GM19397 (cell line): ENCODE data around the gene PATJ.
"Not testable (repeated sequence)": the region's sequence is repeated elsewhere in the genome, so short reads cannot be mapped to it uniquely, and the experiment has no call there.

Experiments
- ATAC-seq: cut with Tn5 transposase; IDR thresholded peaks from one replicate; pipeline ENCODE4 v1.9.1; 2021; ENCODE audit warnings: mild to moderate bottlenecking, moderate library complexity; ENCODE audit not compliant: unreplicated experiment

PATJ gene

DNA sequence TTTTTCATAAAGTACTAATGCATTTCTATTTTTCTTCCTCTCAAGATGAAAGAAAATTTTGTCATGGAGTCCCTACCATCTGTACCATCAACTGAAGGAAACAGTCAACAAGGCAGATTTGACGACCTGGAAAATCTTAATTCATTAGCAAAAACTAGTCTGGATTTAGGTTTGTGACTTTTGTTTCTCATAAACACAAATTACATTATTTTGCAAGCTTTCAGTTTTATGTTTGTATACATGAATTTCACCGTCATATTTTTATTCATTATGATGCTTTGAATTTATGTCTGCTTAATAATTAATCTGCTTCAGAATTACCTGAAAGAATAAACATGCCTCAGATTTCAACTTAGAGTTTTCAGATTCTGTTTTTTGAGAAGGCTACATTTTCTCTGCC, 132.9 kb downstream of the PATJ start:
- ATAC-seq: no peak

DNA sequence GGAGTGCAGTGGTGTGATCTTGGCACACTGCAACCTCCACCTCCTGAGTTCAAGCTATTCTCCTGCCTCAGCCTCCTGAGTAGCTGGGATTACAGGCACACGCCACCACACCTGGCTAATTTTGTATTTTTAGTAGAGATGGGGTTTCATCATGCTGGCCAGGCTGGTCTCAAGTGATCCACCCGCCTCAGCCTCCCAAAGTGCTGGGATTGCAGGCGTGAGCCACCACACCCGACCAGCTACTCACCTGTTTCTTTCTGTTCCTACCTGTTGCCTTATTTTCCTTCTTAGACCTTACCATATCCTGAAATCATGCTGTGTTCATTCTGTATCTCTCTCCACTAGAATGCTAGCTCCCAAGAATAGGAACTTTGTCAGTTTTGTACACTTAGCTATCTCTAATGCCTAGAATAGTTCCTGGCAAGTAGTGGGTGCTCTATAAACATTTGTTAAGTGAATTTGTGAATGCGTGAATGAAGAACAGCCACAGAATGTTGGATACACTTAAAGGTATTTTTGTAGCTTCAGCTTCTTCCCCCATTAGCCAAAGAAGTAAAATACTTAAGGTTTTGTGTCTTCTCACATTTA, 137.7 kb downstream of the PATJ start:
- ATAC-seq: not testable (repeated sequence)

DNA sequence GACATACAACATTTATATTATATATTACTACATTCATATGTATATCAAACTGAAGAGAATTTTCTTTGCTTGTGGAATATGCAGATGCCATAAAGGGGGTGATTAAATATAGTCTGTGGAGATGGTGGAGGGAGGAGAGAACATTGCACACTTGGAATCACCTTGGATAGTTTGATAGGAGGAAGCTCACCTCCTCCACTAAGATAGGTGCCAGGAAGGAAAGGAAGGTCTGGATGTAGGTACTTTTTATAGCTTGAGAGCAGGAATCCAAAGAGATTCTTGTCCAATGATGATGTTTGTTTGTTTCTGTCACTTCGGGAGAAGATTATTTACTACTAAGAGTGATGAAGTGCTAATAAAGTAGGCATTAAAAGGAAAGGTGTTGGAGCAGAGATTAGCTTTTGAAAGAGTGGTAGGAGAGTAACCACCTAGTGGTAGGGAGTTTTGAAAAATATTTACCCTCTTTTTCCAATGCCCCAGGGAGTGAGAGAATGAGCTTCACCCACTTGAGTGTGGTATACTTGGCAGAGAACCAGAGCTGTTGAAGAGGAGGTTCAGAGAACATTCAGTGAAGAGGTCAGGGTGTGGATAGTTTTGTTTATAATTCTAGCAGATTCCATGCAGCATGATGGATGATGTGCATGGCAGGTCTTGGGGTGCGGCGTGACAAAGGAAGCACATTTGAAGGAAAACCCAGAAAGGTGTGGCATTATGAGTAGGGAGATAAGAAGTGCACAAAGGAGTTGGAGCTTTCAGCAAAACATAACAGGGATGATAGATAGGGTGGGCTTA, 145.0 kb downstream of the PATJ start:
- no peak for ATAC-seq

DNA sequence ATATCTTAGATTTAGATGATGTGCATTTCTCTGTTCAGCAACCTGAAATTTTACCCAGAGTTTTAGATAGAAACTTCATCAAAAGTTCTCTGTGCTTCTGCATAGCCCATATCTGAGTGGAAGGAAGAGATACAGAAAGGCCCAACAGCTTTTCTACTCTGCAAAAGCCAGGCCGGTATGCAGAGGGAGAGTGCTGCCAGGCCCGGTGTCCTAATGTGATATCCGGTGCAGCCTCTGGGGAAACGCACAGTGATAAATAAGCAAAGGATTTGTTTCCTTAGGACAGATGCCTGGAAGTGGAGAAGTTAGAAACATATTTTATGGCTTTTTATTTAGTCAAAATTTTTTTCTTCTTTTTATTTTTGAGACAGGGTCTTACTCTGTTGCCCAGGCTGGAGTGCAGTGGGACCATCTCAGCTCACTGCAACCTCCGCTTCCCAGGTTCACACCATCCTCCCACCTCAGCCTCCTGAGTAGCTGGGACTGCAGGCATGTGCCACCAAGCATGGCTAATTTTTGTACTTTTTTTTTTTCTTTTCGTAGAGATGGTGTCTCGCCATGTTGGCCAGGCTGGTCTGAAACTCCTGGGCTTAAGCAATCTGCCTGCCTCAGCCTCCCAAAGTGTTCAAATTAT, 145.8 kb downstream of the PATJ start:
- no peak for ATAC-seq

DNA sequence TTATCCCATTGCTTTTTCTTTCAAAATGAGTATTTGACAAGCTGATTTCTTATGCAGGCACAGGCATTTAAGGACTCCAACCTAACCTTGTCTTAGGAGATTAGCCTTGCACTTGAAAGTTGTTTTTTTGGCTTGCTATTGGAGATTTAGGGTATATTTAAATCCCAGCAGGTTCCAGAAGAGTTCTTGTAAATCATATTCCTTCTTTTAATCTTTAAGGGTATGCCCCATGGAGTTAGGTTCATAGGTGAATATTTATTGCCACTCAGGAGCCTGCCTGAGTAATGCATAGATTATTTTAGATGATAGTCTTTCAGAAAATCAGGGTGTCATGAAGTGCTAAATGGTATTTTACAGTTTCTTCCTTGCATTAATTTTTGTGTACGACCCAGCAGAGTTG, 146.5 kb downstream of the PATJ start:
- no peak for ATAC-seq

DNA sequence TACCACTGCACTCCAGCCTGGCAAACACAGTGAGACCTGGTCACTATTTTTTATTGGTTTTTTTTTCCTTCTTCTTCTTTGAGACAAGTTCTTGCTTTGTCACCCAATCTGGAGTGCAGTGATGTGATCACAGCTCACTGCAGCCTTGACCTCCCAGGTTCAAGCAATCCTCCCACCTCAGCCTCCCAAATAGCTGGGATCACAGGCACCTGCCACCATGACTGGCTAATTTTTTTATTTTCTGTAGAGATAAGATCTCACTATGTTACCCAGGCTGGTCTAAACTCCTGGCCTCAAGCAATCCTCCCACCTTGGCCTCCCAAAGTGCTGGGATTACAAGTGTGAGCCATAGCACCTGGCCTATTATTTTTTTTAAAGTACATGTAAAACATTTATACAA, 148.2 kb downstream of the PATJ start:
- ATAC-seq: not testable (repeated sequence)

DNA sequence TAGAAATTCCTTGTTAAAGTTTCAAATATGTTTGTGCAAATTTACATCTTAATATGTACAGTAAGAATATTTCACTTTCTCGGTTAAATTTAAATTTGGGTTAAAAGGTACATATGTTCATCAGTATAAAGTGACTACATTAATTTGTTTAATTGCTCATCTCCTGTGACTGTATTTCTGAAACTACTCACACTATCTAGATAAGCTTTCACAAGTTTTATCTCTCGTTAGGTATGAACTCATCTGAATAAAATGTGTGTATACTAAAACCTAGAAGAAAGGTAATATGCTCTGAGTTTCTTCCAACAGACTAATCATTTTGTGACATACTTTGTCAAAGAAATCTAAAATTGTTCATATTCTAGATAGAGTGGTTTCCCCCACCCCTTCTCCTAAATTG, 150.7 kb downstream of the PATJ start:
- no peak for ATAC-seq

DNA sequence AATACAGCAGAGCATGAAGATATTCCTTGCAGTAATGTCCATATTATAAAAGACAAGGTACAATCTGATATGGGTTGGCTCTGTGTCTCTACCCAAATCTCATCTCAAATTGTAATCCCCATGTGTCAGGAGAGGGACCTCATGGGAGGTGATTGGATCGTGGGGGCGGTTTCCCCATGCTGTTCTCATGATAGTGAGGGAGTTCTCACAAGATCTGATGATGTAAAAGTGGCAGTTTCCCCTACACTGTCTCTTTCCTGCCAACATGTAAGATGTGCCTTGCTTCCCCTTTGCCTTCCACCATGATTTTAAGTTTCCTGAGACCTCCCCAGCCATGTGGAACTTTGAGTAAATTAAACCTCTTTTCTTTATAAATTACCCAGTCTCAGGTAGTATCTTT, 152.0 kb downstream of the PATJ start:
- ATAC-seq: not testable (repeated sequence)

DNA sequence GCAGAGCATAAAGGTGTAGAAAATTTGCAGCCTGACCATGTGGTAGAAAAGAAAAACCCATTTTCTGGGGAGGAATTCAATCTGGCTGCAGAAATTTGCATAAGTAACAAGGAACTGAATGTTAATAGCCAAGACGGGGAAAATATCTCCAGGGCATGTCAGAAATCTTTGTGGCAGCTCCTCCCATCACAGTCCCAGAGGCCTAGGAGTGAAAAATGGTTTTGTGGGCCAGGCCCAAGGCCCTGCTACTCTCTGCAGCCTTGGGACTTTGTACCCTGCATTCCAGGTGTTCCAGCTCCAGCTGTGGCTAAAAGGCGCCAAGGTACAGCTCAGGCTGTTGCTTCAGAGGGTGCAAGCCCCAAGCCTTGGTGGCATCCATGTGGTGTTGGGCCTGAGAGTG, 152.9 kb downstream of the PATJ start:
- ATAC-seq: no peak

DNA sequence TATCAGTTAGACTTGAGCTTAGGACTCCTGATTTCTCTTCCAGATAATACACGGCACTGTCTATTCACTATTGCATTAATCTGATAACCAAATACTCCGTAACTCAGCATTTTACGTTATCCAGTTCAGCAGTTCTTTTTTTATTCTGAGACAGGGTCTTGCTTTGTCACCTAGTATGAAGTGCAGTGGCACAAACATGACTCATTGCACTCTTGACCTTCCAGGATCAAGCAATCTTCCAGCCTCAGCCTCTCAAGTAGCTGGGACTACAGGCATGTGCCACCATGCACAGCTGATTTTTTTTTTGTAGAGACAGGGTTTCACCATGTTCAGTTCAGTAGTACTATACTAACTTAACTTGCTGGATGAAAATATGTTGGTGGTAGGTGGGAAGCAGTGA, 156.4 kb downstream of the PATJ start:
- no peak for ATAC-seq

DNA sequence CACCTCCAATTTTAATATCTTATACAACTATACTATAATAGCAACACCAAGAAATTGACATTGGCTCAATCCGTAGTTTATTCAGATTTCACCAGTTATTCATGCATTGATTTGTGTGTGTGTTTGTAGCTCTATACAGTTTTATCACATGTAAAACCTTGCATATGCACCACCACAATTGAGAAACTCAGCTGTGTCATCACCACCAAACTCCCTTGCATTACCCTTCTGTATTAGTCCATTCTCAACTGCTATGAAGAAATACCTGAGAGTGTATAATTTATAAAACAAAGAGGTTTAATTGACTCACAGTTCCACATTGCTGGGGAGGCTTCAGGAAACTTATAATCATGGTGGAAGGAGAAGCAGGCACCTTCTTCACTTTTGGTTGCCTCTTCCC, 162.1 kb downstream of the PATJ start:
- no peak for ATAC-seq

DNA sequence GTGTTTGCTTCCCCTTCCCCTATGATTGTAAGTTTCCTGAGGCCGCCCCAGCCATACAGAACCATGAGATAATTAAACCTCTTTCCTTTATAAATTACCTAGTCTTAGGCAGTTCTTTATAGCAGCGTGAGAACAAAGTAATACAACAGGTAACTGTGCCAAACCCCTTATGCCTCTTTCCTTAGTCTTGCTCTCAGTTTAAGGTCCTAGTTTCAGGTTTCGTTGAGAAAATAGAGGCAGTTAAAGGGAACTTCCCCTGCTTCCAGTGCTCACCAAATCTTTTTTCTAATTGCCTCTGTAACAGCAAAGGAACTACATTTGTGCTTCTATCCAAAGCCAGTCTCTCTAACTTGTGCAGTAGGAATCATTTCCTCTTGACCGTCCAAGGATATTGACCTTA, 164.8 kb downstream of the PATJ start:
- no peak for ATAC-seq

DNA sequence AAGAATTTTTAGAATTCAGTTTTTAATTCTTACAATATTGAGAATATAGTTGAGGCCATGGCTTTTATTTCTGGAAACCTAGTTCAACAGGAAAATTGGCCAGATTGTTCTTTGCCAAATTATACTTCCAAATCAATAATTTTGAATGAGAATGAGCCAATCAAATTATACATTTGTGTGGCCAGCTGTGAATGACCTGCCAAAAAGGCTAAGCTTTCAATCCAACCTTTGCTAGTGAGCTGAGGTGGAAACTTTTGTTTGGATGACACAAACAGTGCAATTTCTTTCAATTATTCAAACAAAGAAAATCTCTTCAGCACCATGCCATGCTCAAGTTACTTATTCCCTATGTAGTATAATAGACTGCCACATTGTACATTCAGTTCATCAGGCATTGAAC, 167.8 kb downstream of the PATJ start:
- no peak for ATAC-seq

DNA sequence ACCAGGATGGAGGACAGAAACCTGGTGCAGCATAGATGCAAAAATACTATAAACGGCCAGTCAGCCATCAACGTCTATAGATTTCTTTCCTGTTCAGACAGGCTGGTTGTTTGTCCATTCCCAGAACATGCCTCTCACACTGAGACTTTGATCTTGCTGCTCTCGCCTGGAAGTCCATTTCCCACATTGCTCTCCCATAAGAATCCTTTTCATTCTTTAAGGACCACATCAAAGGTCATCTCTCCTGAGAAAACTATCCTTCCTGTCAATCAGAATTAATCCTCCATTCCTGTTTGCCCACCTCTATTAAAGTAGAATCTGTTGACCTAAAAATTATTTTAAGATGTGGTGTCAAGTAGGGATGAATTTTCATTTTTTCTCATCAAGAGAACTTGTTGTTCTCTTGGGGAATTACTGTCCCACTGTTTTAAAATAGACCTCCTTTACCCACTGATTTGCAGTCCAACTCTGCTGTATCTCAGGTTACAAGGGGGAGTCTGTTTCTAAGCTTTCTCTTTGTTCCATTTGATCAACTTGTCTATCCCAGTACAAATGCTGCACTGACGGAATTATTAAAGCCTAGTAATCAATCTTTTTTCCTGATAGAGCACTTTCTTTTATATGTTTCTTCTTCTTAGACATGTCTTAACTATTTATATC, 172.7 kb downstream of the PATJ start:
- ATAC-seq: no peak

DNA sequence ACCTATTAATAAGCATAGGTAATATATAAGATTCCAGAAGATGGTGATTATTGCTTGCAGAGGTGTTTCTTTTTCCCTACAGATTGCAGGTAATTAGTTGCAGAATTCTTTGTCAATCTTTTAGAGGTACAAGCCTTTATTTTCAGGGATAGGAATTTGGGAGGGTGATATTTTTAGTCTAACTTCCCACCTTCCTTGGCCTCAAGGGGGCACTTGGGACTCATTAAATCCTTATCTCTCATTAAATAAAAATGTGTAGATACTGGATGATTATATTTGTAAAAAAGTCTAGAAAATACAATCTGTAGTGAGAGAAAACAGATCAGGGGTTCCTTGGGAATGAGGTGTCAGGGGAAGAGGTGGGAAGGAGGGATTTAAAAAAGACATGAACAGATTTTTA, 179.2 kb downstream of the PATJ start:
- ATAC-seq: no peak

DNA sequence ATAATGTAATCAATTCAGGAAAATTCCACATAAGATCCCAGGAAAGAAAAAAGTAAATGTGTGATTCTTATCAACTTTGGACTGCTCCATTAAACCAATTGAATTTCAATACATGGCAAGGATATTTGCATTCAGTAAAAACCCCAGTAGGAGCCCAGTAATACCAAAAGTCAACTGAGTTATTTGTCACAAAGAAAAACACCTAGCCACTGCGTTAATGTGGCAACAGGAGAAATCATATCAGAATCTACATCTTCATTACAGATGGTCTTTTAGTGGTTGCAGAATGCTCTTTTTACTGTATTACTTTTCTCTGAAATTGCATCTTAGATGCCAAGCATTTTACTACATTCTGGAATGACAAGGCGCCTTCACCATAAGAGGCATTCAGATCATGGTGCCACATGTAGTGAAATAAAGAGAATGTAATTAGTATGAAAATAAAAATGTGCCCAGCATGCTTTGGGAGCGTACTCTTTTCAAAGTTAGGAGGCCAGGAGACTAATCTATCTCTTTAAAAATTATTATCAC, 180.7 kb downstream of the PATJ start:
- no peak for ATAC-seq

DNA sequence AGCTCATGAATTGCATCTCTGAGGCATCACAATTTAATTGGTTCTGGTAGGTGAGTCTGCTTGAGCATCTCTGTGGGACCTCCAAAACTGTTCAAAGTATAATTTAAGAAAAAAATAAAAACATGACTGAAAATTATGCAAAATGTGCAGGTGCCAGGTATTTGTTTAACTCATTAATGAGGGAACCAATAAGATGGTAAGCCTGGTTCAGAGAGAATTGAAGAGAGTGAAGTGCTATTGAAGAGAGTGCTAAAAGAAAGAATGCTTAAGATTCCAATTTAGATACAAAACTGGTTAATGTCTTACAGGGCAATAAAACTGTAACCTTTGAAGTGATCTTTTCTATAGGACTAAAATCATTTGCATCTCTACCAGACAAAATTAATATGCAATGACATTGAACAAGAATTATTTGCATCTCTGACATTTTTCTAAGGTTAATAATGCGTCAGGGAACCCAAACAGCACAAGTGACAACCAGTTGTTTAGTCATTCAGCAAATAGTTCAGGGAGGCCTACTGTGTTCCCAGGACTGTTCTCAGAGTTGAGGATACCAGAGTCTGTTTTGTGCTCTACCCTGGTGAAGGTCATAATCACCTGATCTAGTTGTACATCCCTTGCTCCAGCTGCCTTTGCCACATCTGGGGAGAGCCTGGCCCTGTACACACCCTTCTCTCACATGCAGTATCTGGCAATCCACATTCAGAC, 183.5 kb downstream of the PATJ start:
- no peak for ATAC-seq

DNA sequence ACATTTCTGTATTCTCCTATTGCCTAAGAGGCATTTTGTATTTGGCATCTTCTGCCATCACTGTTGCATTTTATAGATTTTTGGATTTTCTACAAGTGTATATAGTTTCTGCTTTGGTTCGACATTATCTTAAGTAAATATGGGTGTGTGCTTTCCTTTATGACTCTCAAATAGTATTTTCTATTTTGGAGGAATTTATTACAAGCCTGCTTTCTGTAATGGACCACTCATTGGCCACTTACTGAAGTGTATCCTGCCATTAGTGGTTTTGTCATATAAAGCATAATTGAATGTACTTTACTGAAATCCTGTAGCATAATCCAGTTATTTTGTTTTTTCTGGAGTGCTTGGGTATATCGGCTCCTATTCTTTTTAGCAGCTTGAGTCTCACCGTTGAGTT, 184.3 kb downstream of the PATJ start:
- no peak for ATAC-seq

DNA sequence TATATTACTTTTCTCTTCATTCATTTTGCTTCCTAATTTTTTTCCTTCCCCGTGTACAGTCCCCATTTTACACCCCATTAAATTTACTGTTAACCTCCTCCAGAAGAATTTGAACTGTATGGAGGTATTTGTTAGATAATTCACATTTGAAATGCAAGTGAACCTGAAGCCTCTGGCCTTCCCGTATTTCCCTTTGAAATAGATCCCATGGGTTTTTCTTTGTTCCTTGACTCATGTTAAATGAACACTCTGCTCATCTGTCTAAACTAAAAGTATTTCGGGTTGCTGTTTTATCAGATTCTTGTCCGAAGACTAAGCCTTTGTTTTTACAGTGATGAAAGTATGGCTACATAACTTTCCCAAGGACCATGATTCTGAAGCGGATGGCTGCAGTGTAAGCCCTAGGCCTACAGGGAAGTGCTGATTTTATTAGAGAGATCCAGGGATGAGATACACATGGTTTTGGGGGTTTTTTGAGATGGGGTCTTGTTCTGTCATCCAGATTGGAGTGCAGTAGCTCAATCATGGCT, 187.9 kb downstream of the PATJ start:
- no peak for ATAC-seq

DNA sequence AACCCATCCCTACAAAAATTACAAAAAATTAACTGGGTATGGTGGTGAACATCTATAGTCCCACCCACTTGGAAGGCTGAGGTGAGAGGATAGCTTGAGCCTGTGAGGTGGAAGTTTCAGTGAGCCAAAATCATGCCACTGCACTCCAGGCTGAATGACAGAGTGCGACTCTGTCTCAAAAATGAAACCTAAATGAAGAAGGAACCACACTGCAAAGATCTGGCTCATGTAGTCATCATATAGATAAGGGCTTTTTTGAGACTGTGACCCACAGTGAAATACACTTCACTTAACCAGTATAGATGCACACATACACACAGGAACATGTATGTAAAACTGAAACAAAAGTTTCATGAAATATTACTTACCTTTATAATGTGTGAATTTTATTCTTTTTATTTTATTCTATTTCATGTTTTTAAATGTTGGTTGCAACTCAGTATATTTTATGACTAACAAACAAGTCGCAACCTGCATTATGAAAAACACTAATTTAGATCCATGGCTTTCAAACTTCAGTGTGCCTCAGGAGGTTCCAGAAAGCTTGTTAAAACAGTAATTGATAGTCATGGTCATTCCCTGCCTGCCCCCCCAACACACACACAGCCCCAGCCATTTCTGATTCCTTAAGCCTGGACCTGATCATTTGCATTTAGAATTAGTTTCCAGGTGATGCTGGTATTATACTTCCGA, 189.5 kb downstream of the PATJ start:
- no peak for ATAC-seq
